Astrocyte (in vitro differentiated cells and primary cell): ENCODE results near the gene C3orf33.

Source experiments
- CTCF ChIP-seq: IDR thresholded peaks from 2 replicates; pipeline ENCODE4 v1.5.1; 2011; ENCODE audit warnings: low read depth, mild to moderate bottlenecking, inconsistent platforms, low read length, moderate library complexity; ENCODE audit not compliant: insufficient read depth
- EZH2 ChIP-seq: IDR thresholded peaks from 2 replicates; pipeline ENCODE4 v1.6.1; 2012; ENCODE audit warnings: mild to moderate bottlenecking, low read length, inconsistent platforms; ENCODE audit not compliant: insufficient read depth

GRCh38 chr3:155739154-155739553 lies 66.9 kb downstream of the C3orf33 start:
- no peak for TF ChIP-seq CTCF
- TF ChIP-seq EZH2: no peak
